HEK293T (cell line): ENCODE data around the gene GPR141.

Source experiments
- BHLHE40 ChIP-seq: fragments of 450-650 bp; IDR thresholded peaks from 2 replicates; pipeline ENCODE4 v1.6.1; 2016; ENCODE audit warnings: mild to moderate bottlenecking, moderate library complexity, borderline replicate concordance
- ELF4 ChIP-seq: fragments of 450-650 bp; IDR thresholded peaks from 2 replicates; pipeline ENCODE4 v1.6.1; 2017; ENCODE audit warnings: antibody characterized with exemption
- FOXA1 ChIP-seq: fragments of 450-650 bp; IDR thresholded peaks from 2 replicates; pipeline ENCODE4 v1.6.1; 2016; ENCODE audit warnings: mild to moderate bottlenecking
- FOXK2 ChIP-seq: fragments of 450-650 bp; IDR thresholded peaks from 2 replicates; pipeline ENCODE4 v1.6.1; 2016; ENCODE audit warnings: mild to moderate bottlenecking
- FOXM1 ChIP-seq: fragments of 450-650 bp; IDR thresholded peaks from 2 replicates; pipeline ENCODE4 v1.6.1; 2017; ENCODE audit warnings: mild to moderate bottlenecking, borderline replicate concordance
- LEF1 ChIP-seq: fragments of 450-650 bp; IDR thresholded peaks from 2 replicates; pipeline ENCODE4 v1.6.1; 2017; ENCODE audit warnings: mild to moderate bottlenecking, borderline replicate concordance
- SP1 ChIP-seq: fragments of 450-650 bp; IDR thresholded peaks from 2 replicates; pipeline ENCODE4 v1.6.1; 2017
- SUZ12 ChIP-seq: fragments of 450-650 bp; IDR thresholded peaks from 2 replicates; pipeline ENCODE4 v1.6.1; 2016; ENCODE audit warnings: mild to moderate bottlenecking
- TARDBP ChIP-seq: fragments of 450-650 bp; IDR thresholded peaks from 2 replicates; pipeline ENCODE4 v1.6.1; 2016

DNA sequence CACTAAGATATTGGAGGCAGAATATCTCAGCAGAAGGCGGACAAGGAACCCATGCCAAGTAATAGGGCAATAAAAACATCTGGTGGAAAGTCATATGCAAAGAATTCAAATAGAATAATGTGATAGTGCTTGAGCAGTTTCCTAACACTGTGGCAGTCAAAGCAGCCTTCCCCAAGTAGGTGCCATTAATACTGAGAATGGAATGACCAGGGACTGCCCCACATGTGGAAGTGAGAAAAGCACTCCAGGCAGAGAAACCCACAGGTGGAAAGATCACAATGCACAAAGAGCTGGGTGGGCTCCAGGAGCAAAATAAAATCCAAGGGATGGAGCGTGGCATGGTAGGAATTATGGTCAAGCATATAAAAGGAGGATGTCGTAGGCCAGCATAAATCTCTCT lies 100.4 kb downstream of the GPR141 start:
- TF ChIP-seq BHLHE40, result no peak
- TF ChIP-seq TARDBP, result no peak
- TF ChIP-seq FOXM1, result no peak
- no peak for TF ChIP-seq FOXK2
- no peak for TF ChIP-seq SUZ12
- no peak for TF ChIP-seq FOXA1
- TF ChIP-seq SP1, result no peak
- TF ChIP-seq ELF4, result no peak
- TF ChIP-seq LEF1, result no peak
